22Rv1 (cell line): ENCODE data around the gene DGKG.

Experiments
- ZFX ChIP-seq: fragments of 450-650 bp; IDR thresholded peaks from 2 replicates; pipeline ENCODE4 v1.6.1; 2017; ENCODE audit warnings: antibody characterized with exemption, borderline replicate concordance
- TF ChIP-seq, protein P1 (sequence below): fragments of 450-650 bp; IDR thresholded peaks from 2 replicates; pipeline ENCODE4 v1.5.1; 2017; ENCODE audit warnings: mild to moderate bottlenecking

DNA sequence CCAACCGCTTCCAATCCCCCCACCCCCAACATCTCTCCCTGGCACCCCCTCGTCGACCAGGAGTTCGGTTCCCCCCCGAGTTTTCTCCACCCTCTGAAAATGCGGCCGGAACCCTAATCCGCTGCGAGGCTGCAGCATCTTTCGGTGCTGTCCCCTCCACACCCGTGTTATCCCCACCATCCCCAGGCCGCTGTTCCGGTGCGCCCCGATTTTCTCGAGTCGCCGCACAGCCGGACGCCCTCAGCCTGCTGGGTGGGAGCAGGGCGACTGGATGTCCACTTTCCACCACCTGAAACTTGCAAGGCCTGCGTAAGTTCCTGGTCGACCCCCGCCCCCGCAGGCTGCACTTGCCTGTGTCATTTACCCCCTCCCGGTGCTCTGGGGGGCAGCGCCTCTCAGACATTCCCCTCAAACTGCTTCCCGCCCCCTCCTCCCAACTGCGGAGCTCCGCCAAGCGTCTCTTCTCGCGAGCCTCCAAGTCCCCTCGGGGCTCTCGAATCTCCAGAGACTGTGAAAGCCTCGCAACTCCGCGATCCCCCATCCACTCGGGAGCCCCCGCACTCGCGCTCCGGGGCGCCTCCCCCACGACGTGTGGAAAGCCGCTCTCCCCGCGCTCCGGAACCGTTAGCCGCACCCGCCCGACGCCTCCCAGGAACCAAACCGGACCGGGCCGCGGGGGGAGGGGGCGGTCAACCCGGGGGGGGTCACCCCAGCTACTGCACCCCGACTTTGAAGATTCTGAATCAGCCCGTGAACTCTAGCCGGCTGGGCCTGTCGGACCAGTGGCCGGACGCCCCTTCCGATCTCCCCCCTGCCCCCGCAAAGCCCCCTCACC lies 253.7 kb downstream of the DGKG start:
- TF ChIP-seq, protein P1, sequence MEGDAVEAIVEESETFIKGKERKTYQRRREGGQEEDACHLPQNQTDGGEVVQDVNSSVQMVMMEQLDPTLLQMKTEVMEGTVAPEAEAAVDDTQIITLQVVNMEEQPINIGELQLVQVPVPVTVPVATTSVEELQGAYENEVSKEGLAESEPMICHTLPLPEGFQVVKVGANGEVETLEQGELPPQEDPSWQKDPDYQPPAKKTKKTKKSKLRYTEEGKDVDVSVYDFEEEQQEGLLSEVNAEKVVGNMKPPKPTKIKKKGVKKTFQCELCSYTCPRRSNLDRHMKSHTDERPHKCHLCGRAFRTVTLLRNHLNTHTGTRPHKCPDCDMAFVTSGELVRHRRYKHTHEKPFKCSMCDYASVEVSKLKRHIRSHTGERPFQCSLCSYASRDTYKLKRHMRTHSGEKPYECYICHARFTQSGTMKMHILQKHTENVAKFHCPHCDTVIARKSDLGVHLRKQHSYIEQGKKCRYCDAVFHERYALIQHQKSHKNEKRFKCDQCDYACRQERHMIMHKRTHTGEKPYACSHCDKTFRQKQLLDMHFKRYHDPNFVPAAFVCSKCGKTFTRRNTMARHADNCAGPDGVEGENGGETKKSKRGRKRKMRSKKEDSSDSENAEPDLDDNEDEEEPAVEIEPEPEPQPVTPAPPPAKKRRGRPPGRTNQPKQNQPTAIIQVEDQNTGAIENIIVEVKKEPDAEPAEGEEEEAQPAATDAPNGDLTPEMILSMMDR = no peak
- no peak for TF ChIP-seq ZFX
